ENCODE measurements around the gene ZDHHC13.
A peak's percentile ranks its signal among the peaks of the same experiment; 100 is the strongest.

The ZDHHC13 gene

GRCh38 chr11:19208959-19209546 is 92.1 kb downstream of the ZDHHC13 start:
- DNase-seq = no peak

GRCh38 chr11:19209617-19210370 is 92.8 kb downstream of the ZDHHC13 start:
- DNase-seq = no peak

GRCh38 chr11:19216021-19216420 is 99.1 kb downstream of the ZDHHC13 start:
- DNase-seq = no peak

- no peak for DNase-seq
These were observed 99.9 kb downstream of the ZDHHC13 start for GRCh38 chr11:19216709-19217374.

- no peak for DNase-seq
These were observed 101.2 kb downstream of the ZDHHC13 start for GRCh38 chr11:19218216-19218615.

GRCh38 chr11:19218786-19219460 is 102.0 kb downstream of the ZDHHC13 start:
- peak; percentile 16 for DNase-seq

GRCh38 chr11:19220903-19221724 is 104.1 kb downstream of the ZDHHC13 start:
- no peak for DNase-seq

- no peak for DNase-seq
These were observed 108.2 kb downstream of the ZDHHC13 start for GRCh38 chr11:19225123-19225522.

GRCh38 chr11:19225581-19225980 is 108.6 kb downstream of the ZDHHC13 start:
- DNase-seq = no peak
